H1 (cell line): ENCODE results near the gene DHRS2. TPM values are rescaled to one million over a fixed set of nuclear protein-coding genes. Genes with fewer than 3 reads are reported as not detected.

Source experiments
- CTCF ChIA-PET: fragments of 300-600 bp; sonication (Branson Sonifier 250); formaldehyde crosslinking; loops from one replicate; lab custom pipeline; 2021; ENCODE audit not compliant: partially characterized antibody; lab: Charles Lee
- POLR2A ChIA-PET: fragments of 300-600 bp; sonication (Branson Sonifier 250); formaldehyde crosslinking; loops from one replicate; lab custom pipeline; 2021; ENCODE audit warnings: inconsistent platforms; ENCODE audit not compliant: partially characterized antibody; lab: Charles Lee
- DNase-seq, 2 experiments: peaks; one replicate each; pipeline versions ENCODE4 v3.0.0 to v3.0.0-alpha.2; 2010 to 2022; ENCODE audit warnings: low spot score in 2 of 2, low read depth in 1 of 2, mixed read lengths in 1 of 2
- FAIRE-seq: peaks from 2 replicates; lab custom pipeline; 2011; peaks lifted over from hg19 to GRCh38; lab: Jason Lieb, UNC
- H2AFZ ChIP-seq: 2 replicates; pipeline ENCODE4 v1.8.1; 2012; ENCODE audit warnings: low read length, inconsistent platforms
- H2AK5ac ChIP-seq: 2 replicates; pipeline ENCODE4 v1.6.1; 2013; ENCODE audit warnings: low read depth, low read length
- H2BK120ac ChIP-seq: replicated peaks from 2 replicates; pipeline ENCODE3; 2013; ENCODE audit warnings: low read depth, low read length, inconsistent platforms
- H2BK12ac ChIP-seq: 2 replicates; pipeline ENCODE4 v1.6.1; 2013; ENCODE audit warnings: low read depth, low read length
- H2BK15ac ChIP-seq: 2 replicates; pipeline ENCODE4 v1.6.1; 2013; ENCODE audit warnings: low read length
- H2BK20ac ChIP-seq: 2 replicates; pipeline ENCODE4 v1.6.1; 2013; ENCODE audit warnings: low read length
- H2BK5ac ChIP-seq: 2 replicates; pipeline ENCODE4 v1.6.1; 2013; ENCODE audit warnings: low read depth, low read length
- H3K14ac ChIP-seq: 2 replicates; pipeline ENCODE4 v1.6.1; 2013; ENCODE audit warnings: inconsistent platforms; ENCODE audit not compliant: insufficient read length
- H3K18ac ChIP-seq: 2 replicates; pipeline ENCODE4 v1.6.1; 2013; ENCODE audit warnings: low read length; ENCODE audit errors: extremely low read depth
- H3K23ac ChIP-seq: 2 replicates; pipeline ENCODE4 v1.6.1; 2013; ENCODE audit warnings: inconsistent platforms; ENCODE audit not compliant: insufficient read length
- H3K23me2 ChIP-seq: 2 replicates; pipeline ENCODE4 v1.6.1; 2013; ENCODE audit warnings: low read depth, low read length
- H3K27ac ChIP-seq: 2 replicates; pipeline ENCODE4 v1.6.1; 2011; ENCODE audit warnings: low read depth, low read length, inconsistent platforms
- H3K27me3 ChIP-seq, 4 experiments: replicated peaks in 1 of 4; 1 replicate in 1 of 4; 2 replicates in 3 of 4; pipeline versions ENCODE4 v1.6.1 to v1.8.1; 2011 to 2013; ENCODE audit warnings: low read length in 3 of 4, mild to moderate bottlenecking in 3 of 4, inconsistent platforms in 2 of 4, mixed read lengths in 2 of 4, moderate library complexity in 1 of 4; ENCODE audit not compliant: control insufficient read depth in 3 of 4, insufficient read depth in 3 of 4; ENCODE audit errors: extremely low read depth in 1 of 4
- H3K36me3 ChIP-seq, 4 experiments: 2 replicates each; pipeline versions ENCODE4 v1.6.1 to v1.8.1; 2011 to 2013; ENCODE audit warnings: mild to moderate bottlenecking in 4 of 4, low read length in 3 of 4, moderate library complexity in 2 of 4, control low read depth in 1 of 4, inconsistent platforms in 1 of 4; ENCODE audit not compliant: insufficient read depth in 4 of 4, control insufficient read depth in 2 of 4
- H3K4ac ChIP-seq: replicated peaks from 2 replicates; pipeline ENCODE3; 2013; ENCODE audit warnings: low read length, low read depth, mixed read lengths, inconsistent platforms; ENCODE audit not compliant: insufficient read length
- H3K4me1 ChIP-seq, 4 experiments: replicated peaks in 1 of 4; 1 replicate in 1 of 4; 2 replicates in 3 of 4; pipeline versions ENCODE4 v1.6.1 to v1.8.1; 2011 to 2013; ENCODE audit warnings: low read length in 3 of 4, inconsistent platforms in 2 of 4, mixed read lengths in 1 of 4; ENCODE audit not compliant: insufficient read depth in 4 of 4, control insufficient read depth in 3 of 4
- H3K4me2 ChIP-seq, 2 experiments: 2 replicates each; pipeline versions ENCODE4 v1.6.1 to v1.8.1; 2011 to 2013; ENCODE audit warnings: low read depth in 2 of 2, low read length in 2 of 2, control low read depth in 1 of 2, inconsistent platforms in 1 of 2, mild to moderate bottlenecking in 1 of 2; ENCODE audit not compliant: insufficient read depth in 1 of 2
- H3K4me3 ChIP-seq, 4 experiments: fragments of 200-600, 300-600 bp in 1 of 4; sonication (generic), shearing (Covaris generic), sonication (Bioruptor Twin) in 1 of 4; 2 replicates each; pipeline versions ENCODE4 v1.5.1 to v1.8.1; 2011 to 2016; ENCODE audit warnings: low read length in 4 of 4, low read depth in 3 of 4, control low read depth in 2 of 4, inconsistent platforms in 2 of 4, mild to moderate bottlenecking in 2 of 4, mixed read lengths in 1 of 4, moderate library complexity in 1 of 4; ENCODE audit not compliant: insufficient read depth in 2 of 4; ENCODE audit errors: extremely low read depth in 1 of 4
- H3K56ac ChIP-seq: replicated peaks from 2 replicates; pipeline ENCODE3; 2013; ENCODE audit warnings: low read depth, mild to moderate bottlenecking, mixed read lengths, low read length, inconsistent platforms; ENCODE audit not compliant: insufficient read length
- H3K79me1 ChIP-seq: 2 replicates; pipeline ENCODE4 v1.6.1; 2013; ENCODE audit warnings: low read depth, low read length, control low read depth
- H3K79me2 ChIP-seq, 2 experiments: 2 replicates each; pipeline versions ENCODE4 v1.6.1 to v1.8.1; 2012 to 2013; ENCODE audit warnings: low read length in 2 of 2, mild to moderate bottlenecking in 2 of 2, inconsistent platforms in 1 of 2; ENCODE audit not compliant: insufficient read depth in 2 of 2, control insufficient read depth in 1 of 2
- H3K9ac ChIP-seq, 4 experiments: replicated peaks in 1 of 4; 1 replicate in 1 of 4; 2 replicates in 3 of 4; pipeline versions ENCODE4 v1.6.1 to v1.8.1; 2011 to 2013; ENCODE audit warnings: low read depth in 3 of 4, low read length in 3 of 4, control low read depth in 2 of 4, mild to moderate bottlenecking in 2 of 4, moderate library complexity in 2 of 4, inconsistent platforms in 1 of 4; ENCODE audit errors: extremely low read depth in 1 of 4
- H3K9me3 ChIP-seq, 2 experiments: 2 replicates each; pipeline versions ENCODE4 v1.6.1 to v1.8.1; 2012 to 2013; ENCODE audit warnings: mild to moderate bottlenecking in 2 of 2, moderate library complexity in 2 of 2, control low read depth in 1 of 2, inconsistent platforms in 1 of 2, low read depth in 1 of 2, low read length in 1 of 2, mixed read lengths in 1 of 2; ENCODE audit not compliant: insufficient read depth in 2 of 2
- H4K20me1 ChIP-seq, 2 experiments: replicated peaks in 1 of 2; 2 replicates each; pipeline versions ENCODE3 to v1.8.1; 2011 to 2013; ENCODE audit warnings: inconsistent platforms in 2 of 2, low read length in 2 of 2, mild to moderate bottlenecking in 1 of 2; ENCODE audit not compliant: insufficient read depth in 2 of 2, control insufficient read depth in 1 of 2
- H4K5ac ChIP-seq: 2 replicates; pipeline ENCODE4 v1.6.1; 2013; ENCODE audit warnings: low read length, low read depth, mixed read lengths, inconsistent platforms; ENCODE audit not compliant: insufficient read length
- H4K8ac ChIP-seq: 2 replicates; pipeline ENCODE4 v1.8.0; 2013; ENCODE audit warnings: mild to moderate bottlenecking, moderate library complexity, low read length, inconsistent platforms; ENCODE audit not compliant: insufficient read depth; ENCODE audit errors: extremely low read depth
- H4K91ac ChIP-seq: replicated peaks from 2 replicates; pipeline ENCODE3; 2013; ENCODE audit warnings: low read length, mixed read lengths, inconsistent platforms; ENCODE audit not compliant: insufficient read length
- EGR1 ChIP-seq: IDR thresholded peaks from 2 replicates; pipeline ENCODE4 v1.6.1; 2011; ENCODE audit warnings: low read depth, low read length, borderline replicate concordance
- PHF8 ChIP-seq: fragments of 200-600 bp; sonication (generic); conservative IDR thresholded peaks from 2 replicates; pipeline ENCODE4 v1.7.1; 2012; ENCODE audit warnings: low read depth, mild to moderate bottlenecking, inconsistent platforms, low read length, moderate library complexity
- RFX5 ChIP-seq: IDR thresholded peaks from 2 replicates; pipeline ENCODE4 v1.6.1; 2011; ENCODE audit warnings: low read depth, low read length, improper control_type of control experiment, borderline replicate concordance
- WGBS, 2 experiments: shearing (Covaris generic) in 1 of 2; methylation state at CpG; one replicate each; pipeline versions ENCODE4 v1.1.6 to v1.1.7; 2013 to 2015; ENCODE audit warnings: low lambda C conversion rate in 2 of 2, mixed read lengths in 2 of 2, inconsistent platforms in 1 of 2, low coverage in 1 of 2, missing lambda C conversion rate in 1 of 2; ENCODE audit not compliant: insufficient replicate concordance in 2 of 2, insufficient coverage in 1 of 2, insufficient read length in 1 of 2; ENCODE audit errors: extremely low coverage in 1 of 2, missing lambda C conversion rate in 1 of 2; 5-methylcytosine and 5-hydroxymethylcytosine counted together
- polyA plus RNA-seq, 7 experiments: library from polyadenylated mRNA; depleted of rRNA in 3 of 7; stranded (reverse) in 5 of 7; unstranded in 2 of 7; fragments of >200 nt in 5 of 7; fragments of 200-250 nt in 2 of 7; gene quantifications; 1 replicate in 5 of 7; 2 replicates in 1 of 7; 4 replicates in 1 of 7; pipeline versions ENCODE4 v1.2.1 to v1.2.3, GENCODE V29; 2011 to 2013; ENCODE audit warnings: missing spikeins in 2 of 7, mixed read lengths in 2 of 7
- total RNA-seq: library from RNA; stranded (reverse); fragmentation: NEBNext Ultra II Directional; extraction: Animal tissue kit (Norgen Biotek cat#: 25700); gene quantifications from 2 replicates; pipeline ENCODE4 v1.2.1, GENCODE V29; 2021

DHRS2 gene
- total and polyA plus RNA-seq, 2 of the 8 experiments (the other 6 are each of a cell fraction or from before 2014, with no cell fraction given): 1.1 to 3.5 TPM

DNA sequence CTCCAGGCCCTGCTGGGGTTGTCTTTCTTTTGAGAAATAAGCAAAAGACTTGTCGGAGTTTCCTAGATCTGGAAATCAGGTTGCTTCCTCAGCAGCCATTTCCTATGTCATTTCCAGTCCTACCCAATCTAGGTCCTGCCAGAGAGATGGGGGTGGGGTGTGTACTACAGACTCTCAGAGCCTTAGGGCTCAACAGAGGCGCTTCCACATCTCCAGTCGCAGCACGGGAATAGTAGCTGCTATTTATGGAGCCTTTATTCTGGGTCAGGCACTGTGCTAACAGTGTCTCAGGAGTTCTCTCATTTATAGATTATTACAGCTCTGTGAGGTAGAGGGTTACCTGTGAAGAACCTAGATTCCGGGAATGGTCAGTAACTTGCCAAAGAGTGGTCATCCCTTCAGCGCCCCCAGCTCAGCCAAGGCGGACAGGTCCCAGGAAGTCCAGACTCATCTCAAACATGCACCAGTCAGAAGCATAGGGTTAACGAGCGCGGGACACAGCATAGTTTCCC lies 21.9 kb downstream of the DHRS2 start:
- ChIA-PET POLR2A (interaction anchor here (1.3 kb wide), 1 partner anchor 37 kb away, joined by 3 read pairs; no protein-coding TSS in a partner anchor), CTCF (interaction anchor here (1.1 to 6.2 kb wide), 5 partner anchors 9 to 252 kb away, joined by 3 to 49 read pairs (median 3); no protein-coding TSS in a partner anchor)
- no peak overlapping the region for H4K8ac ChIP-seq
- 89% methylated on average over 10 of the region's 10 CpGs; no CpG with 5 or more reads in 1 of the 2 experiments for WGBS, 2 experiments
- no peak for FAIRE-seq
- no peak overlapping the region for H2AFZ ChIP-seq
- H2AK5ac ChIP-seq: no peak overlapping the region
- H3K18ac ChIP-seq: no peak overlapping the region
- no peak overlapping the region for H3K9ac ChIP-seq
- no peaks in the 10 kb centered on the region for H3K36me3 ChIP-seq
- no peak overlapping the region for H2BK5ac ChIP-seq
- no peak for DNase-seq
- H3K14ac ChIP-seq: no peak overlapping the region
- H4K91ac ChIP-seq: no peak overlapping the region
- H3K4me2 ChIP-seq: no peak overlapping the region
- no peak overlapping the region for H2BK20ac ChIP-seq
- no peak overlapping the region for H2BK120ac ChIP-seq
- no peaks in the 10 kb centered on the region for H3K4me1 ChIP-seq
- H3K4ac ChIP-seq: no peak overlapping the region
- TF ChIP-seq EGR1 (no peak), PHF8 (no peak), RFX5 (no peak)
- no peaks in the 10 kb centered on the region for H4K20me1 ChIP-seq
- no peak overlapping the region for H3K56ac ChIP-seq
- H3K9me3 ChIP-seq: no peaks in the 10 kb centered on the region
- no peak overlapping the region for H2BK12ac ChIP-seq
- H4K5ac ChIP-seq: no peak overlapping the region
- no peak overlapping the region for H2BK15ac ChIP-seq
- no peaks in the 10 kb centered on the region for H3K23me2 ChIP-seq
- H3K27me3 ChIP-seq: no peaks in the 10 kb centered on the region
- no peak overlapping the region for H3K27ac ChIP-seq
- H3K4me3 ChIP-seq: no peak overlapping the region
- H3K79me1 ChIP-seq: no peaks in the 10 kb centered on the region
- no peak overlapping the region for H3K23ac ChIP-seq
- H3K79me2 ChIP-seq: no peaks in the 10 kb centered on the region
